Frontal cortex (tissue), 4 donors: ENCODE results near the gene WEE1. TPM values are rescaled to one million over a fixed set of nuclear protein-coding genes. Genes with fewer than 3 reads are reported as not detected.
"Not testable (repeated sequence)": the region's sequence is repeated elsewhere in the genome, so short reads cannot be mapped to it uniquely, and the experiment has no call there.

Experiments
- DNase-seq, 2 donors: peaks; one replicate each; pipeline ENCODE4 v3.0.0; 2012; ENCODE audit warnings: low spot score in 2 of 2
- FAIRE-seq: peaks from 2 replicates; lab custom pipeline; 2012; peaks lifted over from hg19 to GRCh38; lab: Jason Lieb, UNC
- total RNA-seq: library from RNA; depleted of rRNA; stranded (reverse); fragments of >200 nt; gene quantifications from one replicate; pipeline ENCODE4 v1.2.3, GENCODE V29; 2014
- donor health status: control.
- donor health status: control.
- donor health status: control.

WEE1 gene
- total RNA-seq, 1 donor from 2014 or later: 11.0 TPM

DNA sequence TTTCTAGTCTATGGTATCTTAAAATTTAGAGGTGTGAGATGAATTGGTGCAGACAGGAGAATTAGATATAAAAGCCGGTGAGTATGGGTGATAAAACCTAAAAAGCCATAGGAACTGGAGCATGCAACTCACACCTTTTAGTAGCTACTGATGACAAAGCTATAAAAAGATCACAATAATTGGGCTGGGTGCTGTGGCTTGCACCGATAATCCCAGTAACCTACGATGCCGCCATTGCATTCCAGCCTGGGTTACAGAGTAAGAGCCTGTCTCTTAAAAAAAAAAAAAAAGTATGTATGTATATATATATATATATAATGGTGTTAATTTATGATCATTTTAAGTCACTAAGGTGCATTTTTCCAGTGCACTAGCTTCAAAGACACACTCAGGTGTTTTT lies 17.2 kb downstream of the WEE1 start:
- DNase-seq (no peak), FAIRE-seq (no peak)

DNA sequence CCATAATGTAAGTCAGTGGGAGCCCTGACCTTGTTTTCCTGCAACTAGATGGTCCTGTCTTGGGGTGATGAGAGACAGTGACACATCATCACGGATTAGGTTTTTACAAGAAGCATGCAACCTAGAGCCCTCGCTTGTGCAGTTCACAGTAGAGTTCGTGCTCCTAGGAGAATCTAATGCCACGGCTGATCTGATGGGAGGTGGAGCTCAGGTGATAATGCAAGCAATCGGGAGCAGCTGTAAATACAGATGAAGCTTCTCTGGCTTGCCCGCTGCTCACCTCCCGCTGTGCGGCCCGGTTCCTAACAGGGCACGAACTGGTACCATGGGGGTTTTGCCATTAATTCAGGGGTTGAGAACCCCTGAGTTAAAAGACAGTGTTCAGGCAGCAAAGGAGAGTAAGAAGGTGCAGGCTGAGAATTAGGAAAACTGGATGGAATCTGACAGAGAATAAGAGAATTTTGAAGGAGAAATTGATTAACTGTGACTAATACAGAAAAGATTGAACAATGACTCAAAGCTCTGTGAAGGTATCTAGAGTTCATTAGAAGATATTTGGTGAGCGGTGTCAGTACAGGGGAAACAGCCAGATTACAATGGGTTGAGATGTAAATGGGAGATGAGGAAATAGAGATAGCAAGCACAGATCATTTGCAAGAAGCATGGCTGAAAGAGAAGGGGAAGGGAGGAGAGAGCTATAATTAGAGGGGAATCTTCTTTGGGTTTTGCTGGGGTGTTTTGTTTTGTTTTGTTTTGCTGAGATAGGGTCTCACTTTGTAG lies 21.0 kb downstream of the WEE1 start:
- FAIRE-seq: no peak
- no peak for DNase-seq

DNA sequence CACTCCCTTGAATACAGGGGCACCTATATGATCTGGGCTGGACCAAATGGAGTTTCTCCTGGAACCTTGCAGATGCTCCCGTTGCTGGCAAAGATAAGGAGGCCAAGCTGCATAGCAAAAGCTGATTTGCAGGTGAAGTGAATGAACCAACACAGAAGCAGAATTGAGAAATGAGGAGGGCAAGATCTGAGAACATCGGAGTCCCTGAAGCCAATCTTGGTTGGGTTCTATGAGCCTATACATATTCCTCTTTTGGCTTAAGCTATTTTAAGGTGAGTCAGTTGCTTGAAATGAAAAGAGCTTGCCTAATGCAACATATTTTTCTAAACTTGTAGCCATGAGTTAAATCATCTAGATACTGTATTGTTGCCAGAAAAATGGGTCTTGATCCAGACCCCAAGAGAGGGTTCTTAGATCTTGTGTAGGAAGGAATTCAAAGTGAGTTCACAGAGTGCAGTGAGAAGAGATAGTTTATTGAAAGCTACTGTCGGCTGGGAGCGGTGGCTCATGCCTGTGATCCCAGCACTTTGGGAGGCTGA lies 23.5 kb downstream of the WEE1 start:
- DNase-seq (no peak), FAIRE-seq (no peak)

DNA sequence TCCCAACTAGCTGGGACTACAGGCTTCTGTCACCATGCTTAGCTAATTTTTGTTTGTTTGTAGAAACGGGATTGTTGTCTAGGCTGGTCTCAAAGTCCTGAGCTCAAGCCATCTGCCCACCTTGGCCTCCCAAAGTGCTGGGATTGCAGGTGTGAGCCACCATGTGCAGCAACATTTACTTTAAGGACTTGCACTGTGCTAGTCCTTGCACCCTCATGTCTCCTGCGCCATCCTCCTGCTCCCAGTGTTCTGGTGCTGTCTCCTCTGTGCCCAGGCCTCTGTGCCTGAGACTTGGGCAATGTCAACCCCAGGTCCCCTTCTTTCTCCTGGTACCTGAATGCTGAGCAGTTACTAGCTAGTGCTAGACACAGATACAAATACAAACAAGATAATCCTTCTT lies 26.7 kb downstream of the WEE1 start:
- FAIRE-seq (no peak), DNase-seq (no peak)

DNA sequence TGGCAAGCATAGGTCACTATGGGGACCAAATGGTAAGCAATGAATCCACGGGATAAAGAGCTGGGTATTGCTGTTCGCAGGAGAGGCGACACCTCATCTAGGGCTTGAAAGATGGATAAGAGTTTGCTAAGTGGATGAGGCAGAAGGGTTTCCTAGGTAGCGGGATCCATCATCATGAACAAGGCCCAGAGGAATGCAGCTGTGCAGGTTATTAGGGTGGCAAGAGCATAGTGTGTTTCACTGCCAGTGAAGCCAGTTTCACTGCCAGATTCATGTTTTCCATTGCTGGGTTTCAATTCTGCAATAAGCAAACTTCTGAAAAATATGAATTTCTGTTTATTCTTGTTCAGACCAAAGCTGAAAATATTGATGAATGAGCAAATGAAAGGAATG lies 27.2 kb downstream of the WEE1 start:
- no peak for DNase-seq
- FAIRE-seq: no peak

DNA sequence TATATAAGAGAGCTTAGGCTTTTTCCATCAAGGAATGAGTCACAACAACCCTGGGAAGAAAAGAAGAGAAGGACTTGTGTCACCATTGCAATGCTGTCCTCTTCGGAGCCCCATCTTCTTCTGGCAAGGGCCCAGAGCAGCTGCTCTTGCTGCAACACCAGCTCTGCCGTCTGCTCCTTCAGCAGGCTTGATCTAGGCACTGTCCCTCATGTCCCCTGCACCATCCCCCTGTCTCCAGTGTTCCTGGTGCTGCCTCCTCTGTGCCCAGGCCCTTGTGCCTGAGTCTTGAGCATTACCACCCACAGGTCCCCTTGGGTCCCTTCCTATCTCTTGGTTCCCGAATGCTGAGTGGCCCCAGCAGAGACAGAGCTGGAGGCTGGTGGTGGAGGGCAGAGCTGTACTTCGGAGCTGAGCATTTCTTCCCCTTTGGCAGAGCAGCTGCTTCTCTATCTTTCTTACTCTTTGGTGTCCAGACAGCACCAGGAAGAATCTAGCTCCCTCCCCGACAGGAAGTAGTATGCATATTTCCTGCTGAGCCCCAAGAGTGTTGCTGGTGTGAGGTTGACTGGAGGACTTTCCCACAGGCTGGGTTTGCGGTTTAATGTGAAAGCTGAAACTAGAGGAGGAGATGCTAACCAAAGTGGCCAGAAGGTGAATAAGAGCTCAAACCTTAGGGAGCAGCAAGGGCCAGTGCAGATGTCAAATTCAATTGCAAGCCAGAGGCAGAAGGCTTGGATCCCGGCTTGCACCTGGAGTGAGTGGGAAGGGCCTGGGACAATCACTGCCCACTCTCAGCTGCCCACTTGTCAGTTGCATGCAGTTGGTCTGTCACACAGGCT lies 27.8 kb downstream of the WEE1 start:
- DNase-seq (no peak), FAIRE-seq (no peak)

DNA sequence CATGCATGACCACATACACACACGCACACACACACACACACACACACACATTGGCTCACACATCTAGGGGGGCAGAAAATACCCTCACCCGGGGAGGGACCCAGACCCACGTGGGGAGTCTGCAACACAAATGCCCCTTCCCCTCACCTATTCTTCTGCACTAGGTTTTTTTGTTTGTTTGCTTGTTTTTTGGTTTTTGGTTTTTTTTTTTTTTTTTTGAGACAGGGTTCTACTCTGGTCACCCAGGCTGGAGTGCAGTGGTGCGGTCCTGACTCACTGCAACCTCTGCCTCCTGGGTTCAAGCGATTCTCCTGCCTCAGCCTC lies 28.4 kb downstream of the WEE1 start:
- DNase-seq (no peak), FAIRE-seq (no peak)

DNA sequence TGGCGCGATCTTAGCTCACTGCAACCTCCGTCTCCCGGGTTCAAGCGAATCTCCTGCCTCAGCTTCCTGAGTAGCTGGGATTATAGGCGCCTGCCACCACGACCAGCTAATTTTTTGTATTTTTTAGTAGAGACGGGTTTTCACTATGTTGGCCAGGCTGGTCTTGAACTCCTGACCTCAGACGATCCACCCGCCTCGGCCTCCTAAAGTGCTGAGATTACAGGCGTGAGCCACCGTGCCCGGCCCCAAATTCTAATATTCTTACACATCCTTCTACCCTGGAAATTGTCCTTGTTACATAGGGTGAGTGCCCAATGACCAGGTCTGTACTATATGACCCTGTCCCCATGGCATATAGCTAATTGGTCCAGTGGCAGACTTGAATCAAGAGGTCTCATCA lies 29.7 kb downstream of the WEE1 start:
- FAIRE-seq, DNase-seq: not testable (repeated sequence)

DNA sequence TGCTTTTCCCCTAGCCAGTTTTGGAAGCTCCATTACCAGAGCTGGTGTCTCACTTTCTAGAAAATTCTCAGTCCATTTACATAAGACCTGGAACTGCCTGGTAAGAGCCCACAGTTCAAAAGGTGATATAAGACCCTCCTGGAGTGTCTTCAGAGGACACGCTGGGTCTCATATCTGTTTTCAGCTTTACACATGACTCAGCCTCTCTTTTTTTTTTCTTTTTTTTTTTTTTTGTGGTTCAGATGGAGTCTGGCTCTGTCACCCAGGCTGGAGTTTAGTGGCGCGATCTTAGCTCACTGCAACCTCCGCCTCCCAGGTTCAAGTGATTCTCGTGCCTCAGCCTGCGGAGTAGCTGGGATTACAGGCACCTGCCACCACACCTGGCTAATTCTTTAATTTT lies 30.7 kb downstream of the WEE1 start:
- FAIRE-seq (no peak), DNase-seq (no peak)

DNA sequence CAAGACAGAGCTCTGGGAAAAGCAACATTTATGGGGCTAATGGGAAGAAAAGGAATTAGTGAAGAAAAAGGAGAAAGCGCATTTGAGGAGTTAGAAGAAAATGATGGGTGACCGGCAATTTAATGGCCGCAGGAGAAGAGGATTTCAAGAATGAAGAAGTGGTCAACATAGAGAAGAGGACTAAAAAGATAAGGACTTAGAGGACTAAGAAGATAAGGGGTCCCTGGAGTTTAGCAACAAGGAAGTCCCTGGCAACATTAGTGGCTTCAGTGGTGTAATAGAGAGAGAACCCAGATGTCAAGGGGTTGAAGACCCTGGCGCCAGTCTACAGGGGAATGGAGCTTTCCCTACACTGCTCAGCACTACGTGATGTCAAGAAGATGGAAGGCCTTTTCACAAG lies 32.3 kb downstream of the WEE1 start:
- DNase-seq: no peak
- FAIRE-seq: no peak

DNA sequence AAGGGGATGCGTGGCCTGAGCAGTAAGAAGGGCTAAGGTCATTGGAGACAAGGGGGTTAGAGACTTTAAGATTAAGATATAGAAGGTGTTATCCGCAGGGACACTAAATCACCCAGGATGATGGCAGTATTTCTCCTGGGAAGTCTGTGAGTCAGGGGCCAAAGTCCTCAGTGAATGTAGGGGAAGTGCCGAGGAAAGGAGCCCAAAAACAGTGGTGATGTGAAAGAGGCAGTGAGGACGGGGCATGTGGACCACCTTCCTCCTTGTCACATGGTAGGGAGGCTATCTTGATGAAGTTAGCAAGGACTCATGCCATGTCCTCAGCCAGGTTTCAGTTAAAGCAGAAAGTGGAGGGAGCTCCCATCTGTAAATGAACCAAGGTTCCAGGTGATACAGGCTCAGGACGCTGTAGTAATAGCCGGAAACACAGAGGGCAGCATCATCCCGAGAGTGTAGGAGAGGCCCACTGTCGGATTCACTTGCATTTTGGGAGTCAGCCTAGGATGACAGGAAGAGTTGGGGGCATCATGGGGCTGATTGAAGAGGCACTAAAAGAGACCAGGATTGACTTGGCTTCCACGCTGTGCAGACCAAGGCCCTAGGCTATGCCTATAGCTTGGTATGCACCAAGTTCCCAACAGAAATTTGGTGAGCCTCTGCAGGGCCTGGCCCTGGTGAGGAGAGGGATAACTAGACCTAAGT lies 33.5 kb downstream of the WEE1 start:
- DNase-seq (no peak), FAIRE-seq (no peak)

DNA sequence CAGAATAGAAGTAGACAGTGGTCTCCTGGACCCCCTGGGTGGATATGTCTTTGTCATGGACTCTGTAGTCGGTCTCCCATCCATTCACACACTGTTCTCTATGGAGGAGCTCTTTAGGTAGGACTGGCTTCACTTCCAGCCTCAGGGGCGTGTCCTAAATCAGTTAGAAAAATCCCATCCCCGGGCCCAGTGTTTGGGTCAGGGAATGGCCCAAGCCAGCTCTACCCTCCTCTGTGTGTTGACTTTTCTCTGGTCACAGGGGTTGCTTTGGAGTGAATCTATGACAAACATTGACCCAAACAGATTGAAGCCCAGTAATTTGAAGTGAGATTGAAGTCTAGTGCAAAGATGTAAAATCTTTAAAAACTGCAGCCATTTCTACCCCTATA lies 34.0 kb downstream of the WEE1 start:
- DNase-seq (no peak), FAIRE-seq (no peak)

DNA sequence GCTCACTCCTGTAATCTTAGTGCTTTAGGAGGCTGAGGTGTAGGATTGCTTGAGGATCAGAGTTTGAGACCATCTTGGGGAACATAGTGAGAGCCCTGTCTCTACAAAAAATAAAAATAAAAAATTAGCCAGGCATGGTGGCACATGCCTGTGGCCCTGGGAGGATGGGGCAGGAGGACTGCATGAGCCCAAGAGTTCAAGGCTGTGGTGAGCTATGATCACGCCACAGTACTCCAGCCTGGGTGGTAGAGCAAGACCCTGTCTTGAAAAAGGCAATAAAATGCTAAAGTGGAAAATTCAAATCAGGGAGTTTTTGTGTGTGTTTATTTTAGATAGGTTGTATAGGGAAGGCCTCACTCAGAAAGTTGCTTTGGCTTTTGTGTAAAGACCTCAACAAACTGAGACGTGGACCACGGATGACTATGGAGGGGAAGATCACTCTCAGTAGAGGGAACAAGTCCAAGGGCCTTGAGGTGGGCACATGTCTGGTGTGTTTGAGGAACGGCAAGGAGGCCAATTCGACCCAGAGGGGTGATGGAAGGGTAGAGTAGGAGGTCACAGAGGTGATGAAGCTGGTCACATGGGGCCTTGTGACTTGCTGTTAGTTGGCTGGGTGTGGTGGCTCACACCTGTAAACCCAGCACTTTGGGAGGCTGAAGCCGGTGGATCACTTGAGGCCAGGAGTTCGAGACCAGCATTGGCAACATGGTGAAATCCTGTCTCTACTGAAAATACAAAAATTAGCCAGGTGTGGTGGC lies 35.7 kb downstream of the WEE1 start:
- DNase-seq (no peak), FAIRE-seq (no peak)

DNA sequence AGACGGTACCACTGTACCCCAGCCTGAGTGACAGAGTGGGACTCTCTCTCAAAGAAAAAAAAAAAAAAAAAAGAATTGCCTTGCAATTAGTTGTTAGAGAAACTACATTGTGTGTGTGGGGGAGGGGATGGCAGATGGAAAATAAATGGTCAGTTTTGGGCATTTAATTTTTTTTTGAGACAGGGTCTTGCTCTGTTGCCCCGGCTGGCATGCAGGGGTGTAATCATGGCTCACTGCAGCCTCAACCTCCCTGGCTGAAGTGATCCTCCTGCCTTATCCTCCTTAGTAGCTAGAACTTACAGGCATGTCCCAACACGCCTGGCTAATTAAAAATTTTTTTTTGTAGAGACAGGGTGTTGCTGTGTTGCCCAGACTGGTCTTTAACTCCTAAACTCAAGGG lies 36.4 kb downstream of the WEE1 start:
- DNase-seq: no peak
- no peak for FAIRE-seq

DNA sequence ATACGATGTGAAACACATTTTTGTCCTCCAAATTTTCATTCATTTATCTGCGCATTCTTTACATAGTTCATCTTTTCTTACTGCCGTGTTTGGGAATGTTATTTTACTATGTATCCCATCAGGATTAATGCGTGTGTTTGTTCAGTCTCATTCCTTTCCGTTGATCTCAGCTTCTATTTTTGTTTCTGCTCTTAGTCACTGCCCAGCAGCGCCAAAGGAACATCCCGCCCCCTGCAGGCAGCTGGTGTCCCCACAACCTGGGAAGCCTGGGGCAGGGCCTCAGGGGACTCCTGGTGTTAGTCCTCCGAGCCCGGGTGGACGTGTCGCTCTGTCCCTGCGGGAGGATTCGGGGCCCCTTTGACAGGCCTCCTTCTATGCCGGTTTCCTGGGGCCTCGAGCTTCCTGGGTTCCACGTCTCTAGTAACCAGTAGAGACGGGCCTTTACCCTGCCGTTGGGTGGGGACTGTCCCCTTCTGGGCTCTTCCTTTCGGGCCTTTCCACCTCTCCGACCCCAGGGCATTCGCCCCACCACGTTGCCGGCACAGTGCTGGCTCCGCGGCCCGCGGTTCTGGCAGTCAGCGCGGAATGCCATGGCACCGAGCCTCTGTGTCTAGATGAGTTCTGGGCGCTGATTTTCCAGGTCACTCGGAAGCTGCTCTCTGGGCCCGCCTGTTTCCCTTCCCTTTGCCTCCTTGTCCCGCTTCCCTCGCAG lies 39.8 kb downstream of the WEE1 start:
- DNase-seq: peak; percentile 87 to 96
- peak; percentile 15 for FAIRE-seq

DNA sequence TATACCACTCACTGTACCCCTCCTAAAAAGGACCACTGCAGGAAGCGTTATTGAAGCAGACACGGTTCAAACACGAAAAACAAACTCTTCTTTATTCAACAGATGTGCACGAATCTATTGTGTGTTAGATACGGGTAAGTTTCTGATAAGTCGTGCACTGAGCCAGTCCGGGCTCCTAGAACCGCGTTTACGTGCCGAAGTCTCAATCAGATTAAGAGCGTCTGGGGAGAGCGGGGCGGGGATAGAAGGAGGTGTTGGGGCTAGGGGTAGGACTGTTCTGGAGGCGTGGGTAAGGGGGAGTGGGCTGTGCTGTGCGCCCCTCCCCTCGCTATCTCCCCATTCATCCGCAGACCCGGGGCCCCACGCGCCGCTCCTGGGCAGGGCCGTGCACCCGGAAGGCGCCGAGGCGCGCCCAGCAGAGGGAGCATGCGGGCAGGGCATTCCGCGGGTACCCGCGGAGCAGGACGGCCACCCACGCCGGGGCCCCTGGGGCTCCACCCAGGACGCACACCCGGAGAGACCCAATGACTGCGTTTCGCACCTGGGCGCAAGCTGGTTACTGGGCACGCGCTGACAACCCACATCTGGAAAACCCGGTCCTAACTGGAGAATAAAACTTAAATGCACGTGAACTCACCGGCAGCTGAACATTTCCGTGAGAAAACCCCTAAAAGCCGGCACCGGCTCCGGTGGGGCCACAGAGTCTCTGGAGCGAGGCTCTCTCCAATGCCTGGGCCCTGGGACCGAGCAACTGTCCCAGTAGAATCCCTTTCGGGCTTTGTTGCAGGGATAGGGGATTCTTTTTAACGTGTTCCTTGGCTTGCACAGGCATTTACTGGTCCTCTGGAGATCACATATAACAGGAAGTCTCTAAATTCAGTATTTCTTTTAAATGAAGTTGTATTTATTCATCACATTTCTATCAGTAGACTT lies 40.6 kb downstream of the WEE1 start:
- FAIRE-seq (no peak), DNase-seq (peak; percentile 67 to 74)

DNA sequence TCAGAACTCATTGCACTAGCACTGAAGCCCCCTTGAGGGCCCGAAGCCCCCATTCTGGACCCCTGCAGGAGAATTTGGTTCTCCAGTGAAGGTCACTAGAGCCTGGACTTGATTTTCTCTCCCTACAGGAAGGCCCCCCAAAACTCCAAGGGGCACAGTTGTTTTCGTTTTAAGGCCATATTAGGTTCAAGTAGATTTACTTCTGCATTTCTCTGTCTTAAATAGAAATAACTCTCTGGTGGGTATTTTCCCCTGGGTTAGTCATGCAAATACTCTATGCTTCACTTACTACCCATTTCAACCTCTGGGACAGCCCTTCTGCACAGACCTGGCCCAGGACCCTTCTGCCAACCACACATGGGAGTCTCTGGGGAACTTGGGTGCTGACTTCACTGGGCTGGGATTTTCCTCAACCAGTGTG lies 41.6 kb downstream of the WEE1 start:
- DNase-seq (no peak), FAIRE-seq (no peak)

DNA sequence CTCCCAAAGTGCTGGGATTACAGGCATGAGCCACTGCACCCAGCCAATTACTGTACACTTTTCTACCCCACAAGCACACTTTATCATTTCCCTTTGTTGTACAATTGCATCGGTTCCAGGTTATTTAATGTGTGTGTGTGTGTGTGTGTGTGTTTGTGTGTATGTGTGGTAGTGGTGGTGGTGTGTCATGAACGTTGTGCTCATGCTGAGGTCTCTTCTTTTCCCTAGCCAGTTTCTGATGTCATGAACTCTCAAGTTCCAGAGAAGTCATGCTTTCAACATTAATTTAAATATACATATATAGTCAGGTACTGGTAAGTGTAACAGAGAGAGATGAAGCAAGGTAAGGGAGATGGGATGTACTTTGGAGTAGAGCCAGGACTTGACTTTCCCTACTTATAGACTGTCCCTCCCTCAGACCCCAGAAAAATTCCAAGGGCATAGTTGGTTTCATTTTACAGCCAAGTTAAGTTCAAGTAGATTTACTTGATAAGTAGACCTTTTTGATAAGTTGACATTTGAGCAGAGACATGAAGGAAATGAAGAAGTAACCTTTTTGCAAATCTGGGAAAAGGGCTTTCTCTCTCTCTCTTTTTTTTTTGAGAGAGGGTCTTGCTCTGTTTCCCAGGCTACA lies 42.7 kb downstream of the WEE1 start:
- FAIRE-seq: no peak
- no peak for DNase-seq
